ENCODE results near the gene MAP3K7. TPM values are rescaled to one million over a fixed set of nuclear protein-coding genes. Genes with fewer than 3 reads are reported as not detected.

Gene MAP3K7
- total and polyA plus RNA-seq, 2 of the 4 experiments (the other 2 are of a cell fraction): 26.5 to 29.9 TPM

DNA sequence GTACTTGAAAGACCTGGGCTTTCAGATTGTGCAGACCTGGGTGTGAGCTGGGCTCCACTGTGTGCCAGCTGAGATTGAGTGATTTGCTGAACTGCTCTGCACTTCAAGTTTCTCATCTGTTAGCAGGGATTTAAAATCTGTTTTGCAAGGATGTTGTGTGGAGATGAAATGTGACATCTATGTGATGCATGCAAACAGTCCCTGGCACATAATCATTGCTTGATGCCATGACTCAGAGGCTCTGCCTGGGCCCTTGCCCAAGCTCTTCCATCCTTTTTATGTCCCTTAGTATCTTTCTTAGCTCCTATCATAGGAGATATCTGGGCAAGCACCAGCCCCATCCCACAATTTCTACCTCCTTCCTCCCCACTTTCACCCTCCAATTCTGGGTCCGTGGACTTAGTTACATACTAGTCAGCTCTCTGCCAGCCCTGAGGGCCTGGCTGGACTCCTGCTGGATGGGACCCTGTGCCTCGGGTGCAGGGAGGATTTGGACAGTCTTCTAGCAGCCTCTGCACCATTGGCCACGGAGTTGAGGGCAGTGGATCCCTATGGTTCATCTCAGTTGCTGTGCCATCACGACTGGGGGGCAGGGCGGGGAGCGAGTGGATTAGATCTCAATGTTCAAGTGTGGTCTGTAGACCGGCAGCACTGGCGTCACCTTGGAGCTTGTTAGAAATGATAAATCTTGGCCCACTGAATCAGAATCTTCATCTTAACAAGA, 103.6 kb downstream of the MAP3K7 start:
- no peak overlapping the region for H3K14ac ChIP-seq (replicated peaks; ENCODE audit: low read depth, low read length)
- H3K4me2 ChIP-seq (ENCODE audit: low read depth, low read length): no peak overlapping the region
- H2BK15ac ChIP-seq (ENCODE audit: low read depth, low read length): no peak overlapping the region
- no peak overlapping the region for H3K56ac ChIP-seq (ENCODE audit: extremely low read depth, insufficient read depth, low read length)
- no peak overlapping the region for H2AK5ac ChIP-seq (ENCODE audit: low read depth, low read length)
- H3K79me1 ChIP-seq (ENCODE audit: low read depth in 1 of 2, low read length in 2 of 2): no peaks in the 10 kb centered on the region
- in situ Hi-C loops (cut with MboI; ENCODE audit: low sequenced_read_pairs) (no loop called here), intact Hi-C loops (cut with micrococcal nuclease) (no loop called here), dilution Hi-C loops (cut with HindIII; ENCODE audit: low sequenced_read_pairs, unreplicated experiment) (no loop called here)
- H3K9ac ChIP-seq (ENCODE audit: low read depth, low read length): no peak overlapping the region
- H2BK5ac ChIP-seq (ENCODE audit: low read depth, low read length, poor library complexity, severe bottlenecking): no peak overlapping the region
- ATAC-seq (ENCODE audit: low read depth) (no peak), DNase-seq (peak; percentile 49)
- no peak overlapping the region for H2BK120ac ChIP-seq (ENCODE audit: low read depth, low read length)
- H3K27ac ChIP-seq (ENCODE audit: insufficient read depth, low read length): no peak overlapping the region
- no peaks in the 10 kb centered on the region for H3K36me3 ChIP-seq (ENCODE audit: control insufficient read depth, insufficient read depth, low read length)
- H3K4me1 ChIP-seq (ENCODE audit: control insufficient read depth, insufficient read depth, low read length): no peaks in the 10 kb centered on the region; the same call in 1 of the 2 replicates
- no peak overlapping the region for H4K8ac ChIP-seq (ENCODE audit: low read depth in 2 of 2, low read length in 2 of 2)
- TF ChIP-seq CHD1 (IDR thresholded peaks at IDR 0.05; ENCODE audit: low read depth, low read length): no peak
- TF ChIP-seq USF2 (IDR thresholded peaks at IDR 0.05; ENCODE audit: low read depth, low read length): no peak
- no peak overlapping the region for H3K18ac ChIP-seq (ENCODE audit: low read depth, low read length)
- POLR2A ChIA-PET (ENCODE audit: unreplicated experiment): no interaction called here
- no peak overlapping the region for H3K23ac ChIP-seq (ENCODE audit: low read depth, low read length)
- peaks cover 8% of the 10 kb centered on the region for H3K27me3 ChIP-seq (ENCODE audit: control insufficient read depth, insufficient read depth, low read length)
- H2BK20ac ChIP-seq (ENCODE audit: low read depth, low read length): no peak overlapping the region
- no peak overlapping the region for H4K5ac ChIP-seq (ENCODE audit: low read depth, low read length)
- H3K9me3 ChIP-seq (ENCODE audit: control insufficient read depth, insufficient read depth, low read length): no peaks in the 10 kb centered on the region
- no peak overlapping the region for H2AK9ac ChIP-seq (replicated peaks; ENCODE audit: low read depth, low read length, poor library complexity)
- CTCF ChIA-PET: no interaction called here
- no peak overlapping the region for H3K4ac ChIP-seq (ENCODE audit: low read depth, low read length)
- no TSS peak for BruUV-seq (replicated peaks)
- no peak overlapping the region for H2AFZ ChIP-seq (replicated peaks; ENCODE audit: low read length, poor library complexity)
- no peak overlapping the region for H4K91ac ChIP-seq (ENCODE audit: insufficient read depth, low read depth, low read length)
- no peaks in the 10 kb centered on the region for H3K9me1 ChIP-seq (ENCODE audit: insufficient read depth, low read length)
- H4K20me1 ChIP-seq (ENCODE audit: insufficient read depth, low read length): no peaks in the 10 kb centered on the region
- WGBS, 2 experiments (ENCODE audit: extremely low coverage in 2 of 2, insufficient read length in 1 of 2): 57% methylated on average over 2 of the region's 8 CpGs; no CpG with 5 or more reads in 1 of the 2 experiments
- H3K4me3 ChIP-seq (ENCODE audit: insufficient read depth, low read depth, low read length): no peak overlapping the region
